K562 (cell line): Measurements from ENCODE around the gene PREX1. TPM values are rescaled to one million over a fixed set of nuclear protein-coding genes. Genes with fewer than 3 reads are reported as not detected.
A peak's percentile ranks its signal among the peaks of the same experiment; 100 is the strongest.

ENCODE experiments used
- ATAC-seq: fragments of 200-7000 bp; cut with Tn5 transposase; 3 replicates; pipeline ENCODE4 v1.9.1; 2020; ENCODE audit warnings: moderate library complexity
- BruUV-seq: library from RNA; stranded (reverse); fragments of 400-500 nt; replicated peaks from 2 replicates; lab custom pipeline; 2021; lab: Mats Ljungman, UMichigan
- CTCF ChIA-PET: fragments of 300-600 bp; formaldehyde crosslinking; extraction: SDS; loops from one replicate; lab custom pipeline; 2021; ENCODE audit warnings: low intra/inter-chr PET ratio; lab: Yijun Ruan, JAX
- POLR2A ChIA-PET: fragments of 300-600, 350-650 bp; sonication (Branson Sonifier 250); formaldehyde crosslinking; extraction: SDS; loops from one replicate; lab custom pipeline; 2021; ENCODE audit warnings: antibody characterized with exemption, inconsistent platforms; lab: Yijun Ruan, JAX
- DNase-seq, 4 experiments: peaks; one replicate each; pipeline versions ENCODE4 v3.0.0 to v3.0.0-alpha.2; 2011 to 2018; ENCODE audit warnings: low spot score in 3 of 4, mixed read lengths in 3 of 4; ENCODE audit errors: extremely low read depth in 1 of 4
- FAIRE-seq: peaks from 2 replicates; lab custom pipeline; 2011; peaks lifted over from hg19 to GRCh38; lab: Jason Lieb, UNC
- H2AFZ ChIP-seq: 2 replicates; pipeline ENCODE4 v1.6.0; 2011; ENCODE audit warnings: low read depth, low read length, control low read depth, inconsistent platforms
- H3K27ac ChIP-seq: fragments of 200-600 bp; 3 replicates; pipeline ENCODE4 v1.8.0; 2011; ENCODE audit warnings: low read depth, mild to moderate bottlenecking, control low read depth, inconsistent platforms, low read length, moderate library complexity, mixed read lengths; ENCODE audit errors: extremely low read depth
- H3K27me3 ChIP-seq, 2 experiments: fragments of 300-600 bp in 1 of 2; 2 replicates in 1 of 2; 3 replicates in 1 of 2; pipeline versions ENCODE4 v1.6.0 to v1.8.0; 2011; ENCODE audit warnings: inconsistent platforms in 2 of 2, low read length in 2 of 2, mild to moderate bottlenecking in 1 of 2, mixed read lengths in 1 of 2, moderate library complexity in 1 of 2; ENCODE audit not compliant: control insufficient read depth in 2 of 2, insufficient read depth in 2 of 2
- H3K36me3 ChIP-seq: fragments of 300-600 bp; 3 replicates; pipeline ENCODE4 v1.8.0; 2011; ENCODE audit warnings: mild to moderate bottlenecking, low read length, inconsistent platforms; ENCODE audit not compliant: control insufficient read depth, insufficient read depth
- H3K4me1 ChIP-seq, 2 experiments: fragments of 200-600 bp in 1 of 2; replicated peaks in 1 of 2; 2 replicates in 1 of 2; 3 replicates in 1 of 2; pipeline versions ENCODE4 v1.5.1 to v1.8.0; 2011; ENCODE audit warnings: inconsistent platforms in 2 of 2, low read length in 2 of 2, mild to moderate bottlenecking in 1 of 2, mixed read lengths in 1 of 2, moderate library complexity in 1 of 2; ENCODE audit not compliant: control insufficient read depth in 2 of 2, insufficient read depth in 2 of 2
- H3K4me2 ChIP-seq: 2 replicates; pipeline ENCODE4 v1.6.1; 2011; ENCODE audit warnings: low read length, control low read depth, inconsistent platforms, mixed read lengths; ENCODE audit not compliant: insufficient read depth
- H3K4me3 ChIP-seq: fragments of 200-600 bp; sonication (generic), shearing (Covaris generic); 2 replicates; pipeline ENCODE4 v1.5.1; 2016; ENCODE audit warnings: control low read depth, inconsistent platforms
- H3K79me2 ChIP-seq: fragments of 200-600 bp; 3 replicates; pipeline ENCODE4 v1.8.0; 2011; ENCODE audit warnings: low read length, inconsistent platforms; ENCODE audit not compliant: control insufficient read depth, insufficient read depth
- H3K9ac ChIP-seq, 2 experiments: 2 replicates each; pipeline versions ENCODE4 v1.6.0 to v1.6.1; 2011; ENCODE audit warnings: low read depth in 2 of 2, low read length in 2 of 2, control low read depth in 1 of 2, inconsistent platforms in 1 of 2, mild to moderate bottlenecking in 1 of 2, mixed read lengths in 1 of 2; ENCODE audit not compliant: insufficient read depth in 1 of 2
- H3K9me1 ChIP-seq: one replicate; pipeline ENCODE4 v1.6.0; 2011; ENCODE audit warnings: inconsistent platforms, mild to moderate bottlenecking, low read length, moderate library complexity; ENCODE audit not compliant: control insufficient read depth, insufficient read depth
- H3K9me3 ChIP-seq: replicated peaks from 2 replicates; pipeline ENCODE4 v1.5.1; 2011; ENCODE audit warnings: low read depth, low read length, inconsistent platforms; ENCODE audit not compliant: control insufficient read depth, insufficient read depth
- H4K20me1 ChIP-seq: replicated peaks from 2 replicates; pipeline ENCODE4 v1.6.1; 2011; ENCODE audit warnings: low read length, inconsistent platforms, mixed read lengths; ENCODE audit not compliant: control insufficient read depth, insufficient read depth
- FOXM1 ChIP-seq, 2 experiments: fragments of 450-650 bp in 1 of 2; sonication (generic) in 1 of 2; formaldehyde crosslinking in 1 of 2; IDR thresholded peaks; 2 replicates each; pipeline versions ENCODE4 v1.6.1 to v1.9.0; 2017 to 2022; ENCODE audit warnings: low read depth in 2 of 2, mild to moderate bottlenecking in 2 of 2, missing genetic modification reagents in 1 of 2, moderate library complexity in 1 of 2
- TSC22D4 ChIP-seq: fragments of 450-650 bp; IDR thresholded peaks from 2 replicates; pipeline ENCODE4 v1.6.1; 2016; ENCODE audit warnings: missing genetic modification characterization, missing biosample characterization, control low read depth
- ZBTB11 ChIP-seq, 3 experiments: fragments of 200-800 bp in 1 of 3; fragments of 250-450 bp in 1 of 3; fragments of 450-650 bp in 1 of 3; sonication (Bioruptor Pico) in 1 of 3; sonication (Bioruptor generic) in 1 of 3; formaldehyde crosslinking in 1 of 3; IDR thresholded peaks; 2 replicates each; pipeline versions ENCODE4 v1.6.1 to v1.8.0; 2016 to 2022; ENCODE audit warnings: mild to moderate bottlenecking in 2 of 3, missing genetic modification characterization in 2 of 3, missing compliant biosample characterization in 1 of 3, moderate library complexity in 1 of 3
- WGBS: fragments of 100-300 bp; shearing (Covaris generic); methylation state at CpG from one replicate; pipeline ENCODE4 v1.1.6; 2016; ENCODE audit warnings: low coverage, mixed read lengths; ENCODE audit not compliant: insufficient coverage; ENCODE audit errors: missing lambda C conversion rate; 5-methylcytosine and 5-hydroxymethylcytosine counted together
- in situ Hi-C: fragments of 300-500 bp; cut with MboI; formaldehyde crosslinking; loops from 4 replicates; pipeline ENCODE4 v1.15.0; 2018; ENCODE audit warnings: inconsistent platforms, mixed read lengths
- intact Hi-C: fragments of 100-400 bp; cut with micrococcal nuclease; formaldehyde crosslinking; loops from 2 replicates; pipeline ENCODE4 v1.14.2; 2022
- polyA plus RNA-seq, 8 experiments: library from polyadenylated mRNA; depleted of rRNA in 4 of 8; stranded (reverse) in 5 of 8; unstranded in 3 of 8; fragments of >200 nt; fragmentation: Nextera tagmentation in 2 of 8; fragmentation: Illumina TruSeq in 1 of 8; extraction: Ambion mirVana in 2 of 8; extraction: Trizol in 1 of 8; gene quantifications; 2 replicates each; pipeline versions ENCODE4 v1.2.1 to v1.2.3, GENCODE V29; 2011 to 2014; ENCODE audit warnings: inconsistent platforms in 1 of 8, missing spikeins in 1 of 8
- total RNA-seq, 7 experiments: library from RNA; depleted of rRNA in 6 of 7; stranded (reverse); fragments of >200 nt in 6 of 7; fragmentation: Illumina TruSeq in 2 of 7; extraction: Trizol in 2 of 7; gene quantifications; 2 replicates each; pipeline versions ENCODE4 v1.2.1 to v1.2.3, GENCODE V29; 2011 to 2021; ENCODE audit warnings: low replicate concordance in 1 of 7

Gene PREX1
- total and polyA plus RNA-seq, 9 of the 15 experiments (the other 6 are each of a cell fraction or from before 2014, with no cell fraction given): 0.37 to 10.4 (median 4.8) TPM

GRCh38 chr20:48702455-48702913, 125.3 kb downstream of the PREX1 start (continued):
- TF ChIP-seq ZBTB11 (CRISPR knock-in tag; IDR thresholded peaks at IDR 0.05): peak in 1 of 3 experiments; percentile 46; a peak in 1 of 6 replicates

- no peaks in the 10 kb centered on the region for H3K79me2 ChIP-seq
- in situ Hi-C loops: no loop called here
- ATAC-seq (no peak), DNase-seq (no peak), FAIRE-seq (no peak)
- H3K9ac ChIP-seq: no peak overlapping the region
- no peak overlapping the region for H3K27ac ChIP-seq
- H3K4me3 ChIP-seq: no peak overlapping the region
- H3K4me2 ChIP-seq: no peak overlapping the region
- no peaks in the 10 kb centered on the region for H4K20me1 ChIP-seq
- TF ChIP-seq FOXM1 (IDR thresholded peaks at IDR 0.05; ENCODE audit: low read depth) (no peak), FOXM1 (CRISPR knock-in tag; IDR thresholded peaks at IDR 0.05; ENCODE audit: low read depth) (no peak), TSC22D4 (tag) (no peak), ZBTB11 (CRISPR knock-in tag; IDR thresholded peaks at IDR 0.05) (0 out of 6 replicates have a peak, but pooled peaks of 1 of the 3 experiments have one; percentile 25)
- ChIA-PET CTCF (no interaction called here), POLR2A (no interaction called here)
- 46% methylated on average over 7 of the region's 7 CpGs for WGBS
- no peaks in the 10 kb centered on the region for H3K36me3 ChIP-seq
- no peaks in the 10 kb centered on the region for H3K9me3 ChIP-seq
- no peak overlapping the region for H2AFZ ChIP-seq
- intact Hi-C loops: no loop called here
- H3K27me3 ChIP-seq: peaks cover 0 to 4% of the 10 kb centered on the region in 2 experiments; a peak in 1 of 5 replicates
- no peaks in the 10 kb centered on the region for H3K9me1 ChIP-seq
- H3K4me1 ChIP-seq: peaks cover 6 to 14% of the 10 kb centered on the region in 2 experiments; a peak in 3 of 5 replicates
- BruUV-seq: no TSS peak
These were observed 126.1 kb downstream of the PREX1 start for GRCh38 chr20:48701702-48702101.
